BJ (cell line): Measurements from ENCODE around the gene IFIT1B. TPM values are rescaled to one million over a fixed set of nuclear protein-coding genes. Genes with fewer than 3 reads are reported as not detected.

Source experiments
- CTCF ChIA-PET: fragments of 350-600 bp; formaldehyde crosslinking; extraction: SDS; loops from one replicate; lab custom pipeline; 2021; ENCODE audit warnings: antibody characterized with exemption, inconsistent platforms; lab: Yijun Ruan, JAX
- POLR2A ChIA-PET: fragments of 300-600 bp; sonication (Branson Sonifier 250); formaldehyde crosslinking; extraction: SDS; loops from one replicate; lab custom pipeline; 2021; ENCODE audit warnings: antibody characterized with exemption; lab: Charles Lee
- DNase-seq: peaks from one replicate; pipeline ENCODE4 v3.0.0-alpha.2; 2011; ENCODE audit warnings: low read depth
- H3K27me3 ChIP-seq: 2 replicates; pipeline ENCODE4 v1.6.0; 2011; ENCODE audit warnings: low read length; ENCODE audit not compliant: control insufficient read depth, insufficient read depth
- H3K36me3 ChIP-seq: 2 replicates; pipeline ENCODE4 v1.5.1; 2011; ENCODE audit warnings: low read length; ENCODE audit not compliant: control insufficient read depth, insufficient read depth
- H3K4me3 ChIP-seq: 2 replicates; pipeline ENCODE4 v1.5.1; 2011; ENCODE audit warnings: low read depth, mild to moderate bottlenecking, control low read depth, low read length
- CTCF ChIP-seq: IDR thresholded peaks from 2 replicates; pipeline ENCODE4 v1.5.1; 2011; ENCODE audit warnings: low read depth, mild to moderate bottlenecking, control low read depth, inconsistent platforms, low read length, moderate library complexity; ENCODE audit not compliant: insufficient read depth
- polyA plus RNA-seq: library from polyadenylated mRNA; depleted of rRNA; stranded (reverse); fragments of >200 nt; gene quantifications from 2 replicates; pipeline ENCODE4 v1.2.3, GENCODE V29; 2011

IFIT1B gene
- polyA plus RNA-seq, 1 experiment: not detected

GRCh38 chr10:89332123-89332633 lies 45.7 kb upstream of the IFIT1B start:
- no peaks in the 10 kb centered on the region for H3K36me3 ChIP-seq
- H3K27me3 ChIP-seq: no peaks in the 10 kb centered on the region
- CTCF ChIA-PET: interaction anchor here (0.6 to 2.6 kb wide), 4 partner anchors 14 to 286 kb away, joined by 4 to 10 read pairs (median 6); no protein-coding TSS in a partner anchor
- POLR2A ChIA-PET: interaction anchor here (0.6 to 0.8 kb wide), 2 partner anchors 30 to 60 kb away, joined by 3 to 7 read pairs; partner anchors contain the start of genes IFIT1 and IFIT2
- no peak for TF ChIP-seq CTCF
- peak overlapping the region; percentile 28 for H3K4me3 ChIP-seq
- peak; percentile 87 for DNase-seq

- ChIA-PET CTCF (no interaction called here), POLR2A (no interaction called here)
- Histone ChIP-seq H3K36me3 (peaks cover 6% of the 10 kb centered on the region), H3K4me3 (no peak overlapping the region), H3K27me3 (no peaks in the 10 kb centered on the region)
- no peak for DNase-seq
- no peak for TF ChIP-seq CTCF
Observed at GRCh38 chr10:89335226-89335625, 42.6 kb upstream of the IFIT1B start.

GRCh38 chr10:89336241-89336640 lies 41.6 kb upstream of the IFIT1B start:
- Histone ChIP-seq H3K27me3 (no peaks in the 10 kb centered on the region), H3K36me3 (peaks cover 6% of the 10 kb centered on the region), H3K4me3 (no peak overlapping the region)
- ChIA-PET CTCF (no interaction called here), POLR2A (no interaction called here)
- no peak for TF ChIP-seq CTCF
- DNase-seq: no peak

GRCh38 chr10:89337484-89337883 lies 40.4 kb upstream of the IFIT1B start:
- CTCF ChIA-PET: interaction anchor here (0.7 to 1.0 kb wide), 2 partner anchors 58 to 76 kb away, joined by 3 read pairs; no protein-coding TSS in a partner anchor

GRCh38 chr10:89338713-89339112 lies 39.1 kb upstream of the IFIT1B start:
- POLR2A ChIA-PET: no interaction called here
- H3K27me3 ChIP-seq: no peaks in the 10 kb centered on the region
- H3K36me3 ChIP-seq: peaks cover 6% of the 10 kb centered on the region
- TF ChIP-seq CTCF: no peak
- CTCF ChIA-PET: no interaction called here
- no peak overlapping the region for H3K4me3 ChIP-seq
- no peak for DNase-seq

More at GRCh38 chr10:89337484-89337883, 40.4 kb upstream of the IFIT1B start:
- POLR2A ChIA-PET: no interaction called here
- Histone ChIP-seq H3K4me3 (no peak overlapping the region), H3K36me3 (peaks cover 6% of the 10 kb centered on the region), H3K27me3 (no peaks in the 10 kb centered on the region)
- no peak for TF ChIP-seq CTCF
- no peak for DNase-seq
